ENCODE measurements around the gene ICA1. TPM values are rescaled to one million over a fixed set of nuclear protein-coding genes. Genes with fewer than 3 reads are reported as not detected.

ICA1 gene
- total RNA-seq, 3 donors from 2014 or later, result 18.7 to 59.9 (median 41.9) TPM

- TF ChIP-seq CTCF (IDR thresholded peaks at IDR 0.05), result no peak
- Histone ChIP-seq H3K36me3 (ENCODE audit: low read depth) (no peaks in the 10 kb centered on the region), H3K4me1 (ENCODE audit: low read depth) (no peaks in the 10 kb centered on the region), H3K4me3 (no peak overlapping the region), H3K9me3 (no peaks in the 10 kb centered on the region)
- ATAC-seq (no peak), DNase-seq (no peak)
- intact Hi-C loops (cut with DNase I, micrococcal nuclease), result no loop called here
These were observed 93.6 kb downstream of the ICA1 start for GRCh38 chr7:8168336-8168735.

- TF ChIP-seq CTCF (IDR thresholded peaks at IDR 0.05), result no peak
These were observed 96.8 kb downstream of the ICA1 start for GRCh38 chr7:8165150-8165549.

GRCh38 chr7:8162181-8162580 is 99.8 kb downstream of the ICA1 start:
- H3K36me3 ChIP-seq (ENCODE audit: low read depth), result no peaks in the 10 kb centered on the region
- no peaks in the 10 kb centered on the region for H3K9me3 ChIP-seq
- ATAC-seq, result no peak
- no peak for DNase-seq
- intact Hi-C loops (cut with DNase I, micrococcal nuclease), result no loop called here
- no peak for TF ChIP-seq CTCF (IDR thresholded peaks at IDR 0.05)
- no peak overlapping the region for H3K4me3 ChIP-seq
- no peaks in the 10 kb centered on the region for H3K4me1 ChIP-seq (ENCODE audit: low read depth)

More at GRCh38 chr7:8165150-8165549, 96.8 kb downstream of the ICA1 start:
- Histone ChIP-seq H3K9me3 (no peaks in the 10 kb centered on the region), H3K4me1 (ENCODE audit: low read depth) (no peaks in the 10 kb centered on the region), H3K36me3 (ENCODE audit: low read depth) (no peaks in the 10 kb centered on the region), H3K4me3 (no peak overlapping the region)
- DNase-seq, result no peak
- ATAC-seq, result no peak
- intact Hi-C loops (cut with DNase I, micrococcal nuclease), result no loop called here

GRCh38 chr7:8161364-8161828 is 100.6 kb downstream of the ICA1 start:
- Histone ChIP-seq H3K36me3 (ENCODE audit: low read depth) (no peaks in the 10 kb centered on the region), H3K9me3 (no peaks in the 10 kb centered on the region), H3K4me3 (no peak overlapping the region), H3K4me1 (ENCODE audit: low read depth) (no peaks in the 10 kb centered on the region)
- DNase-seq (no peak), ATAC-seq (no peak)
- no peak for TF ChIP-seq CTCF (IDR thresholded peaks at IDR 0.05)
- intact Hi-C loops (cut with DNase I, micrococcal nuclease), result no loop called here

GRCh38 chr7:8160779-8161345 is 101.1 kb downstream of the ICA1 start:
- Histone ChIP-seq H3K9me3 (no peaks in the 10 kb centered on the region), H3K4me3 (no peak overlapping the region), H3K36me3 (ENCODE audit: low read depth) (no peaks in the 10 kb centered on the region), H3K4me1 (ENCODE audit: low read depth) (no peaks in the 10 kb centered on the region)
- no peak for DNase-seq
- intact Hi-C loops (cut with DNase I, micrococcal nuclease), result no loop called here
- TF ChIP-seq CTCF (IDR thresholded peaks at IDR 0.05), result no peak
- no peak for ATAC-seq

GRCh38 chr7:8160250-8160649 is 101.7 kb downstream of the ICA1 start:
- Histone ChIP-seq H3K4me3 (no peak overlapping the region), H3K4me1 (ENCODE audit: low read depth) (no peaks in the 10 kb centered on the region), H3K36me3 (ENCODE audit: low read depth) (no peaks in the 10 kb centered on the region), H3K9me3 (no peaks in the 10 kb centered on the region)
- TF ChIP-seq CTCF (IDR thresholded peaks at IDR 0.05), result no peak
- DNase-seq (no peak), ATAC-seq (no peak)
- intact Hi-C loops (cut with DNase I, micrococcal nuclease), result no loop called here

Measured in mucosa of descending colon (tissue), 3 donors.